Activated naive CD4-positive, alpha-beta T cell treated with anti-CD3 and anti-CD28 coated beads, Interleukin-2, amount 10 ng/mL, durations not matched to agents 7 days and 5 days (primary cell): Measurements from ENCODE around the gene TSC2.
"Not testable (repeated sequence)": the region's sequence is repeated elsewhere in the genome, so short reads cannot be mapped to it uniquely, and the experiment has no call there.

Experiments
- CTCF ChIA-PET: fragments of 350-600 bp; sonication (Branson Sonifier 250); formaldehyde crosslinking; loops from one replicate; lab custom pipeline; 2021; ENCODE audit warnings: antibody characterized with exemption; lab: Charles Lee
- DNase-seq: peaks from one replicate; pipeline ENCODE4 v3.0.0-alpha.2; 2020
- H3K27ac Mint-ChIP-seq: one replicate; pipeline ENCODE4 v1.8.0; 2021; ENCODE audit warnings: mild to moderate bottlenecking, moderate library complexity, mixed read lengths
- H3K27me3 Mint-ChIP-seq: one replicate; pipeline ENCODE4 v1.8.0; 2021; ENCODE audit warnings: mild to moderate bottlenecking, mixed read lengths
- H3K36me3 Mint-ChIP-seq: one replicate; pipeline ENCODE4 v1.8.0; 2021; ENCODE audit warnings: mixed read lengths
- H3K4me1 Mint-ChIP-seq: one replicate; pipeline ENCODE4 v1.8.0; 2021; ENCODE audit warnings: mixed read lengths
- H3K4me3 Mint-ChIP-seq: one replicate; pipeline ENCODE4 v1.8.0; 2021; ENCODE audit warnings: mild to moderate bottlenecking, moderate library complexity, mixed read lengths
- H3K9me3 Mint-ChIP-seq: one replicate; pipeline ENCODE4 v1.8.0; 2021; ENCODE audit warnings: mixed read lengths

TSC2 gene

GRCh38 chr16:2106211-2106610, 58.4 kb downstream of the TSC2 start:
- H3K4me1 Mint-ChIP-seq, H3K9me3 Mint-ChIP-seq, DNase-seq, H3K27me3 Mint-ChIP-seq, H3K4me3 Mint-ChIP-seq, CTCF ChIA-PET, H3K27ac Mint-ChIP-seq, H3K36me3 Mint-ChIP-seq: not testable (repeated sequence)

- CTCF ChIA-PET, H3K27ac Mint-ChIP-seq: not testable (repeated sequence)
Observed at GRCh38 chr16:2107121-2107790, 59.5 kb downstream of the TSC2 start.

GRCh38 chr16:2107791-2108125, 60.0 kb downstream of the TSC2 start:
- H3K4me1 Mint-ChIP-seq = not testable (repeated sequence)

More at GRCh38 chr16:2107121-2107790, 59.5 kb downstream of the TSC2 start:
- not testable (repeated sequence) for H3K4me1 Mint-ChIP-seq, H3K27me3 Mint-ChIP-seq, H3K9me3 Mint-ChIP-seq, H3K36me3 Mint-ChIP-seq, DNase-seq, H3K4me3 Mint-ChIP-seq

GRCh38 chr16:2108446-2109270, 60.9 kb downstream of the TSC2 start:
- DNase-seq, H3K36me3 Mint-ChIP-seq, CTCF ChIA-PET, H3K9me3 Mint-ChIP-seq, H3K27ac Mint-ChIP-seq, H3K4me1 Mint-ChIP-seq, H3K4me3 Mint-ChIP-seq, H3K27me3 Mint-ChIP-seq: not testable (repeated sequence)

More at GRCh38 chr16:2107791-2108125, 60.0 kb downstream of the TSC2 start:
- H3K27ac Mint-ChIP-seq, CTCF ChIA-PET, H3K36me3 Mint-ChIP-seq, H3K27me3 Mint-ChIP-seq, H3K9me3 Mint-ChIP-seq, H3K4me3 Mint-ChIP-seq, DNase-seq: not testable (repeated sequence)

GRCh38 chr16:2109271-2109580, 61.4 kb downstream of the TSC2 start:
- H3K4me3 Mint-ChIP-seq, H3K4me1 Mint-ChIP-seq, H3K36me3 Mint-ChIP-seq, H3K27ac Mint-ChIP-seq, CTCF ChIA-PET, H3K9me3 Mint-ChIP-seq, DNase-seq, H3K27me3 Mint-ChIP-seq: not testable (repeated sequence)

- H3K9me3 Mint-ChIP-seq, H3K4me1 Mint-ChIP-seq, H3K36me3 Mint-ChIP-seq, H3K27me3 Mint-ChIP-seq, H3K4me3 Mint-ChIP-seq, H3K27ac Mint-ChIP-seq, DNase-seq, CTCF ChIA-PET: not testable (repeated sequence)
Observed at GRCh38 chr16:2109872-2110271, 62.1 kb downstream of the TSC2 start.

- H3K36me3 Mint-ChIP-seq, H3K27me3 Mint-ChIP-seq, H3K27ac Mint-ChIP-seq, H3K4me1 Mint-ChIP-seq, H3K9me3 Mint-ChIP-seq, H3K4me3 Mint-ChIP-seq, CTCF ChIA-PET, DNase-seq: not testable (repeated sequence)
Observed at GRCh38 chr16:2110332-2111008, 62.7 kb downstream of the TSC2 start.

GRCh38 chr16:2111009-2111353, 63.2 kb downstream of the TSC2 start:
- H3K9me3 Mint-ChIP-seq, H3K4me3 Mint-ChIP-seq, H3K36me3 Mint-ChIP-seq, CTCF ChIA-PET, H3K4me1 Mint-ChIP-seq, H3K27me3 Mint-ChIP-seq, H3K27ac Mint-ChIP-seq, DNase-seq: not testable (repeated sequence)

GRCh38 chr16:2111412-2112335, 63.9 kb downstream of the TSC2 start:
- DNase-seq, H3K4me1 Mint-ChIP-seq, H3K4me3 Mint-ChIP-seq, H3K27me3 Mint-ChIP-seq, H3K27ac Mint-ChIP-seq, H3K9me3 Mint-ChIP-seq, CTCF ChIA-PET, H3K36me3 Mint-ChIP-seq: not testable (repeated sequence)

- H3K27me3 Mint-ChIP-seq, CTCF ChIA-PET, DNase-seq, H3K4me1 Mint-ChIP-seq, H3K36me3 Mint-ChIP-seq, H3K4me3 Mint-ChIP-seq, H3K9me3 Mint-ChIP-seq, H3K27ac Mint-ChIP-seq: not testable (repeated sequence)
Observed at GRCh38 chr16:2112539-2113106, 64.8 kb downstream of the TSC2 start.

GRCh38 chr16:2114225-2114624, 66.4 kb downstream of the TSC2 start:
- H3K27ac Mint-ChIP-seq, H3K9me3 Mint-ChIP-seq, DNase-seq, H3K4me1 Mint-ChIP-seq, CTCF ChIA-PET, H3K36me3 Mint-ChIP-seq, H3K4me3 Mint-ChIP-seq, H3K27me3 Mint-ChIP-seq: not testable (repeated sequence)

GRCh38 chr16:2114885-2115590, 67.3 kb downstream of the TSC2 start:
- CTCF ChIA-PET, H3K36me3 Mint-ChIP-seq, H3K9me3 Mint-ChIP-seq, H3K27me3 Mint-ChIP-seq, H3K4me1 Mint-ChIP-seq, H3K4me3 Mint-ChIP-seq, H3K27ac Mint-ChIP-seq, DNase-seq: not testable (repeated sequence)

GRCh38 chr16:2115591-2115973, 67.8 kb downstream of the TSC2 start:
- peaks cover 2% of the 10 kb centered on the region for H3K36me3 Mint-ChIP-seq
- H3K9me3 Mint-ChIP-seq = no peaks in the 10 kb centered on the region
- H3K27me3 Mint-ChIP-seq = no peaks in the 10 kb centered on the region
- no peak overlapping the region for H3K4me3 Mint-ChIP-seq
- H3K27ac Mint-ChIP-seq = no peak overlapping the region
- H3K4me1 Mint-ChIP-seq = no peaks in the 10 kb centered on the region
- DNase-seq = no peak
- CTCF ChIA-PET = no interaction called here

- H3K4me1 Mint-ChIP-seq, H3K27ac Mint-ChIP-seq, DNase-seq, H3K4me3 Mint-ChIP-seq, CTCF ChIA-PET, H3K9me3 Mint-ChIP-seq, H3K27me3 Mint-ChIP-seq, H3K36me3 Mint-ChIP-seq: not testable (repeated sequence)
Observed at GRCh38 chr16:2116428-2116827, 68.6 kb downstream of the TSC2 start.
